ENCODE results near the gene S100B. TPM values are rescaled to one million over a fixed set of nuclear protein-coding genes. Genes with fewer than 3 reads are reported as not detected.

The S100B gene
- total and polyA plus RNA-seq, 2 donors (not counting 1 experiment from before 2014, with no cell fraction given) = 0.24 TPM; not detected in 1

GRCh38 chr21:46557469-46557868 lies 47.4 kb downstream of the S100B start:
- no peak overlapping the region for H3K27ac Mint-ChIP-seq
- no peaks in the 10 kb centered on the region for H3K79me2 ChIP-seq (ENCODE audit: control insufficient read depth, insufficient read depth, low read length)
- DNase-seq = no peak
- H3K9me3 Mint-ChIP-seq (ENCODE audit: insufficient read depth) = no peaks in the 10 kb centered on the region
- no peak overlapping the region for H3K4me2 ChIP-seq (replicated peaks; ENCODE audit: low read depth, low read length, poor library complexity, severe bottlenecking)
- H3K27me3 Mint-ChIP-seq = no peaks in the 10 kb centered on the region
- over 99% methylated on average over 12 of the region's 14 CpGs for WGBS (ENCODE audit: insufficient coverage)
- H3K27ac ChIP-seq (ENCODE audit: low read length in 2 of 2) = no peak overlapping the region
- H3K4me3 ChIP-seq (ENCODE audit: control extremely low read depth in 1 of 5, extremely low read depth in 1 of 5, insufficient read depth in 1 of 5, low read depth in 2 of 5, low read length in 4 of 5) = no peak overlapping the region
- H3K9ac ChIP-seq (ENCODE audit: low read length) = no peak overlapping the region
- no peaks in the 10 kb centered on the region for H4K20me1 ChIP-seq (ENCODE audit: control insufficient read depth, insufficient read depth, low read length, poor library complexity, severe bottlenecking)
- H3K9me3 ChIP-seq (ENCODE audit: control extremely low read depth in 1 of 3, control insufficient read depth in 2 of 3, insufficient read depth in 1 of 3, low read length in 2 of 3) = no peaks in the 10 kb centered on the region
- H3K4me1 ChIP-seq (ENCODE audit: control insufficient read depth in 2 of 2, insufficient read depth in 2 of 2, low read length in 2 of 2) = peaks cover 18 to 35% of the 10 kb centered on the region in 2 donors
- H3K27me3 ChIP-seq (replicated peaks in 1 of 4; ENCODE audit: control extremely low read depth in 1 of 4, control insufficient read depth in 3 of 4, insufficient read depth in 4 of 4, low read length in 3 of 4) = no peaks in the 10 kb centered on the region
- intact Hi-C loops (cut with micrococcal nuclease) = no loop called here
- H3K4me1 Mint-ChIP-seq = peaks cover 26% of the 10 kb centered on the region
- peaks cover 0 to 26% of the 10 kb centered on the region in 2 experiments for H3K36me3 ChIP-seq (replicated peaks in 1 of 2; ENCODE audit: control extremely low read depth in 1 of 2, control insufficient read depth in 1 of 2, extremely low read depth in 1 of 2, insufficient read depth in 2 of 2, low read length in 1 of 2)
- TF ChIP-seq EZH2 (IDR thresholded peaks at IDR 0.05; ENCODE audit: borderline replicate concordance, insufficient read depth, low read depth, low read length, poor library complexity, severe bottlenecking) = no peak
- TF ChIP-seq CTCF (IDR thresholded peaks at IDR 0.05) = no peak
- H3K4me3 Mint-ChIP-seq = no peak overlapping the region
- no peak overlapping the region for H2AFZ ChIP-seq (ENCODE audit: insufficient read depth, low read depth, low read length, poor library complexity, severe bottlenecking)
- ChIA-PET POLR2A (no interaction called here), CTCF (no interaction called here)
- ATAC-seq (ENCODE audit: low read depth) = no peak

DNA sequence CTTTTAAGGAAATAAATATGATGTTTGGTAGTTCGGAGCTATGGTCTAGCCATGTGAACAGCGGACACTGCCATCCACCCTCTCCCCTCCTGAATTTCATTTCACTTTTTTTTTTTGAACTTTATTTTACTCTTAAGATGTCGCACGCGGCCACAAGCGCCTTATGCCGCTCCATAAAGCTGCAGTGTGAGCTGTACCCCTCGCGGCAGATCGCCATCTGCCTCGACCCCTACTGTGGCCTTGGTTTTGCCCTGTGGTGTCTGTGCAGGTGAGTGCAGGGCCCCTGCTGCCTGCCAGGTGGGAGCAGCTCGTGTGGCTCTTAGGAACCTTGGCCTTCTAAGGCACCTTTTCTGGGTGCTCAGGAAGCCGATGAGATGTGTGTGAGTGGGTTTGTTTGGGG lies 48.1 kb downstream of the S100B start:
- peaks cover 22 to 40% of the 10 kb centered on the region in 2 donors for H3K4me1 ChIP-seq (ENCODE audit: control insufficient read depth in 2 of 2, insufficient read depth in 2 of 2, low read length in 2 of 2)
- H3K27ac Mint-ChIP-seq = no peak overlapping the region
- no peak for TF ChIP-seq EZH2 (IDR thresholded peaks at IDR 0.05; ENCODE audit: borderline replicate concordance, insufficient read depth, low read depth, low read length, poor library complexity, severe bottlenecking)
- no peak for TF ChIP-seq CTCF (IDR thresholded peaks at IDR 0.05)
- no peak overlapping the region for H3K4me2 ChIP-seq (replicated peaks; ENCODE audit: low read depth, low read length, poor library complexity, severe bottlenecking)
- H3K4me3 Mint-ChIP-seq = no peak overlapping the region
- intact Hi-C loops (cut with micrococcal nuclease) = no loop called here
- H4K20me1 ChIP-seq (ENCODE audit: control insufficient read depth, insufficient read depth, low read length, poor library complexity, severe bottlenecking) = no peaks in the 10 kb centered on the region
- DNase-seq = no peak
- CTCF ChIA-PET = interaction anchor here (1.4 kb wide), 1 partner anchor 413 kb away, joined by 6 read pairs; no protein-coding TSS in a partner anchor
- H3K79me2 ChIP-seq (ENCODE audit: control insufficient read depth, insufficient read depth, low read length) = no peaks in the 10 kb centered on the region
- no peak for ATAC-seq (ENCODE audit: low read depth)
- H3K36me3 ChIP-seq (replicated peaks in 1 of 2; ENCODE audit: control extremely low read depth in 1 of 2, control insufficient read depth in 1 of 2, extremely low read depth in 1 of 2, insufficient read depth in 2 of 2, low read length in 1 of 2) = peaks cover 0 to 19% of the 10 kb centered on the region in 2 experiments
- H3K4me1 Mint-ChIP-seq = peaks cover 29% of the 10 kb centered on the region
- POLR2A ChIA-PET = no interaction called here
- no peaks in the 10 kb centered on the region for H3K27me3 Mint-ChIP-seq
- no peak overlapping the region for H3K27ac ChIP-seq (ENCODE audit: low read length in 2 of 2)
- H3K27me3 ChIP-seq (replicated peaks in 1 of 4; ENCODE audit: control extremely low read depth in 1 of 4, control insufficient read depth in 3 of 4, insufficient read depth in 4 of 4, low read length in 3 of 4) = no peaks in the 10 kb centered on the region
- no peaks in the 10 kb centered on the region for H3K9me3 ChIP-seq (ENCODE audit: control extremely low read depth in 1 of 3, control insufficient read depth in 2 of 3, insufficient read depth in 1 of 3, low read length in 2 of 3)
- 98% methylated on average over 10 of the region's 13 CpGs for WGBS (ENCODE audit: insufficient coverage)
- H3K9ac ChIP-seq (ENCODE audit: low read length) = no peak overlapping the region
- no peaks in the 10 kb centered on the region for H3K9me3 Mint-ChIP-seq (ENCODE audit: insufficient read depth)
- H3K4me3 ChIP-seq (ENCODE audit: control extremely low read depth in 1 of 5, extremely low read depth in 1 of 5, insufficient read depth in 1 of 5, low read depth in 2 of 5, low read length in 4 of 5) = no peak overlapping the region
- no peak overlapping the region for H2AFZ ChIP-seq (ENCODE audit: insufficient read depth, low read depth, low read length, poor library complexity, severe bottlenecking)

All from B cell (primary cell).